Measurements from ENCODE around the gene RSPH6A. TPM values are rescaled to one million over a fixed set of nuclear protein-coding genes. Genes with fewer than 3 reads are reported as not detected.

RSPH6A gene
- total RNA-seq, 2 experiments from 2014 or later, result 0.17 to 0.25 TPM

DNA sequence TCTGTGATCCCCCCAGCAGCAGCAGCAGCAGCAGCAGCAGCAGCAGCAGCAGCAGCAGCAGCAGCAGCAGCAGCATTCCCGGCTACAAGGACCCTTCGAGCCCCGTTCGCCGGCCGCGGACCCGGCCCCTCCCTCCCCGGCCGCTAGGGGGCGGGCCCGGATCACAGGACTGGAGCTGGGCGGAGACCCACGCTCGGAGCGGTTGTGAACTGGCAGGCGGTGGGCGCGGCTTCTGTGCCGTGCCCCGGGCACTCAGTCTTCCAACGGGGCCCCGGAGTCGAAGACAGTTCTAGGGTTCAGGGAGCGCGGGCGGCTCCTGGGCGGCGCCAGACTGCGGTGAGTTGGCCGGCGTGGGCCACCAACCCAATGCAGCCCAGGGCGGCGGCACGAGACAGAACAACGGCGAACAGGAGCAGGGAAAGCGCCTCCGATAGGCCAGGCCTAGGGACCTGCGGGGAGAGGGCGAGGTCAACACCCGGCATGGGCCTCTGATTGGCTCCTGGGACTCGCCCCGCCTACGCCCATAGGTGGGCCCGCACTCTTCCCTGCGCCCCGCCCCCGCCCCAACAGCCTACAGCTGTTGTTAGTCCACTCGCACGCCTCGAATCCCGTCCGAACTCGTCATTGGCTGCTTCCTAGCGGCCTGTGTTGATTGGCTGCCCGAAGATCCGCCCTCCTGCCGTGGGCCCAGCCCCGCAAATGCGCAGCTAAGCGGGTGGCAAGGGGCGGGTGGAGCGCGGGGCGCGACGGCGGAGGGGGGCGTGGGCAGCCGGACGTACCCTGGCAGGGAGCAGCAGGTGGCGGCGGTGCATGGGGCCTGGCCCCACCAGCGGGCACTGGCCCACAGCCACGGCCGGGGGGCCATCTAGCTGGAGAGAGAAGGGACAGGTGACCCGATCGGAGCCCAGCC, 44.7 kb downstream of the RSPH6A start:
- Mint-ChIP-seq H3K27ac (peak overlapping the region; percentile 87), H3K36me3 (ENCODE audit: low read depth) (peaks cover 3% of the 10 kb centered on the region), H3K4me3 (peak overlapping the region; percentile 89), H3K27me3 (peaks cover 5% of the 10 kb centered on the region), H3K4me1 (ENCODE audit: low read depth) (peaks cover 25% of the 10 kb centered on the region), H3K9me3 (no peaks in the 10 kb centered on the region)
- Histone ChIP-seq H3K9me3 (ENCODE audit: control insufficient read depth in 1 of 2, insufficient read depth in 1 of 2, low read length in 2 of 2) (peaks cover 0 to 15% of the 10 kb centered on the region in 2 experiments), H3K4me1 (ENCODE audit: insufficient read depth, low read length) (peaks cover 35% of the 10 kb centered on the region), H3K36me3 (ENCODE audit: insufficient read depth, low read length) (no peaks in the 10 kb centered on the region), H3K27me3 (ENCODE audit: control insufficient read depth in 1 of 2, insufficient read depth in 2 of 2, low read length in 2 of 2) (peaks cover 12 to 22% of the 10 kb centered on the region in 2 experiments), H3K27ac (ENCODE audit: low read depth in 1 of 2, low read length in 2 of 2) (peak overlapping the region in 1 of 2 donors; percentile 52), H3K4me3 (ENCODE audit: low read length) (peak overlapping the region; percentile 79)
- ChIA-PET CTCF (interaction anchor here (0.5 to 7.2 kb wide), 21 partner anchors 10 to 1456 kb away, joined by 3 to 172 read pairs (median 5); partner anchors contain the start of genes CCDC61, DMPK, DMWD and FBXO46), POLR2A (interaction anchor here (0.9 to 3.4 kb wide), 13 partner anchors 9 to 303 kb away, joined by 3 to 52 read pairs (median 6); partner anchors contain the start of genes DMPK, DMWD, FBXO46 and FOSB)
- TF ChIP-seq, protein P1, sequence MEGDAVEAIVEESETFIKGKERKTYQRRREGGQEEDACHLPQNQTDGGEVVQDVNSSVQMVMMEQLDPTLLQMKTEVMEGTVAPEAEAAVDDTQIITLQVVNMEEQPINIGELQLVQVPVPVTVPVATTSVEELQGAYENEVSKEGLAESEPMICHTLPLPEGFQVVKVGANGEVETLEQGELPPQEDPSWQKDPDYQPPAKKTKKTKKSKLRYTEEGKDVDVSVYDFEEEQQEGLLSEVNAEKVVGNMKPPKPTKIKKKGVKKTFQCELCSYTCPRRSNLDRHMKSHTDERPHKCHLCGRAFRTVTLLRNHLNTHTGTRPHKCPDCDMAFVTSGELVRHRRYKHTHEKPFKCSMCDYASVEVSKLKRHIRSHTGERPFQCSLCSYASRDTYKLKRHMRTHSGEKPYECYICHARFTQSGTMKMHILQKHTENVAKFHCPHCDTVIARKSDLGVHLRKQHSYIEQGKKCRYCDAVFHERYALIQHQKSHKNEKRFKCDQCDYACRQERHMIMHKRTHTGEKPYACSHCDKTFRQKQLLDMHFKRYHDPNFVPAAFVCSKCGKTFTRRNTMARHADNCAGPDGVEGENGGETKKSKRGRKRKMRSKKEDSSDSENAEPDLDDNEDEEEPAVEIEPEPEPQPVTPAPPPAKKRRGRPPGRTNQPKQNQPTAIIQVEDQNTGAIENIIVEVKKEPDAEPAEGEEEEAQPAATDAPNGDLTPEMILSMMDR (IDR thresholded peaks at IDR 0.05), result peak; percentile 97
- peak; percentile 82 to 95 (median 90) for DNase-seq
- intact Hi-C loops (cut with DNase I, micrococcal nuclease), result loop anchor here (1.0 to 10.0 kb wide), 6 partner anchors 9 to 247 kb away; partner anchors contain the start of gene MEIOSIN (in 1 of the 2)
- ATAC-seq (ENCODE audit: poor library complexity), result peak; percentile 75

DNA sequence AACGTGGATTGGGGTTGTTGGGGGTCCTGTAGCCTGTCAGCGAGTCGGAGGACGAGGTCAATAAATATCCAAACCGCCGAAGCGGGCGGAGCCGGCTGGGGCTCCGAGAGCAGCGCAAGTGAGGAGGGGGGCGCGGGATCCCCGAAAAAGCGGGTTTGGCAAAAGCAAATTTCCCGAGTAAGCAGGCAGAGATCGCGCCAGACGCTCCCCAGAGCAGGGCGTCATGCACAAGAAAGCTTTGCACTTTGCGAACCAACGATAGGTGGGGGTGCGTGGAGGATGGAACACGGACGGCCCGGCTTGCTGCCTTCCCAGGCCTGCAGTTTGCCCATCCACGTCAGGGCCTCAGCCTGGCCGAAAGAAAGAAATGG, 45.3 kb downstream of the RSPH6A start:
- Histone ChIP-seq H3K9me3 (ENCODE audit: control insufficient read depth in 1 of 2, insufficient read depth in 1 of 2, low read length in 2 of 2) (peaks cover 0 to 15% of the 10 kb centered on the region in 2 experiments), H3K36me3 (ENCODE audit: insufficient read depth, low read length) (no peaks in the 10 kb centered on the region), H3K4me1 (ENCODE audit: insufficient read depth, low read length) (peaks cover 35% of the 10 kb centered on the region), H3K27me3 (ENCODE audit: control insufficient read depth in 1 of 2, insufficient read depth in 2 of 2, low read length in 2 of 2) (peaks cover 16 to 26% of the 10 kb centered on the region in 2 experiments), H3K27ac (ENCODE audit: low read depth in 1 of 2, low read length in 2 of 2) (peak overlapping the region; percentile 52 to 56), H3K4me3 (ENCODE audit: low read length) (peak overlapping the region; percentile 79)
- H3K36me3 Mint-ChIP-seq (ENCODE audit: low read depth), result peaks cover 3% of the 10 kb centered on the region
- TF ChIP-seq, protein P1 (IDR thresholded peaks at IDR 0.05), result no peak
- H3K27me3 Mint-ChIP-seq, result peaks cover 10% of the 10 kb centered on the region
- CTCF ChIA-PET, result interaction anchor here (0.7 to 7.2 kb wide), 20 partner anchors 10 to 1574 kb away, joined by 3 to 172 read pairs (median 6); partner anchors contain the start of genes CCDC61, DMPK, DMWD and FBXO46
- POLR2A ChIA-PET, result interaction anchor here (0.9 to 3.4 kb wide), 19 partner anchors 9 to 302 kb away, joined by 3 to 52 read pairs (median 5); partner anchors contain the start of genes DMPK, DMWD, FBXO46 and FOSB
- peak overlapping the region; percentile 89 for H3K4me3 Mint-ChIP-seq
- H3K27ac Mint-ChIP-seq, result peak overlapping the region; percentile 87
- H3K4me1 Mint-ChIP-seq (ENCODE audit: low read depth), result peaks cover 25% of the 10 kb centered on the region
- intact Hi-C loops (cut with DNase I, micrococcal nuclease), result loop anchor here (1.0 to 10.0 kb wide), 7 partner anchors 9 to 247 kb away; partner anchors contain the start of genes FBXO46 (in 1 of the 2) and MEIOSIN (in 1 of the 2)
- ATAC-seq (ENCODE audit: poor library complexity), result peak; percentile 58
- DNase-seq, result peak in 8 of 14 experiments; percentile 38 to 87 (median 44)
- H3K9me3 Mint-ChIP-seq, result no peaks in the 10 kb centered on the region

Data from CD4-positive, alpha-beta T cell (primary cell).